Measurements from ENCODE around the gene ASPA.

DNA sequence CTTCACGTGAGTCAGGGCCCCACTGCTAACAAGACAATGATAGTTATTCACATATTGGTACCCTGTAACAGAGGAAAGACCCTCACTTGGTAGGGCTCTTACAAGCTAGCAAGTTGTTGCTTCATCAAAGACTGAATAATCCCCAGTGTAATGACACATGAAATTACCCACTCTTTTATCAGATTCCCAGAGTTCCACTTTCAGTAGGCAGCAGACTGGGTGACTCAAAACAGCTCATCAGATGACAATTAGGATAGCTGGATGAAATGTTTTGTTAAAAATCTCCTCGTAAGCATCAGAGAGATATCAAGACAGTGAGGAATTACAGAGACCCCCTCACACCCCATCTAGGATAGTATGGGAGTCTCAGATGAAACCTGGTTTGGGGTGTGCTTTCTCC, 35.3 kb upstream of the ASPA start:
- TF ChIP-seq CTCF (IDR thresholded peaks at IDR 0.05; ENCODE audit: low read depth, low read length) (no peak), MYC (IDR thresholded peaks at IDR 0.05; ENCODE audit: low read depth, low read length) (no peak), POLR2A (IDR thresholded peaks at IDR 0.05; ENCODE audit: extremely low read depth, insufficient read length) (no peak)

Data from NB4 (cell line).